ENCODE measurements around the gene LRRC41.
"Not testable (repeated sequence)": the region's sequence is repeated elsewhere in the genome, so short reads cannot be mapped to it uniquely, and the experiment has no call there.

The LRRC41 gene

GRCh38 chr1:46325285-46326076, 22.1 kb upstream of the LRRC41 start:
- DNase-seq: not testable (repeated sequence)

- DNase-seq: not testable (repeated sequence)
Measured at GRCh38 chr1:46322191-46322590, 18.8 kb upstream of the LRRC41 start.

DNA sequence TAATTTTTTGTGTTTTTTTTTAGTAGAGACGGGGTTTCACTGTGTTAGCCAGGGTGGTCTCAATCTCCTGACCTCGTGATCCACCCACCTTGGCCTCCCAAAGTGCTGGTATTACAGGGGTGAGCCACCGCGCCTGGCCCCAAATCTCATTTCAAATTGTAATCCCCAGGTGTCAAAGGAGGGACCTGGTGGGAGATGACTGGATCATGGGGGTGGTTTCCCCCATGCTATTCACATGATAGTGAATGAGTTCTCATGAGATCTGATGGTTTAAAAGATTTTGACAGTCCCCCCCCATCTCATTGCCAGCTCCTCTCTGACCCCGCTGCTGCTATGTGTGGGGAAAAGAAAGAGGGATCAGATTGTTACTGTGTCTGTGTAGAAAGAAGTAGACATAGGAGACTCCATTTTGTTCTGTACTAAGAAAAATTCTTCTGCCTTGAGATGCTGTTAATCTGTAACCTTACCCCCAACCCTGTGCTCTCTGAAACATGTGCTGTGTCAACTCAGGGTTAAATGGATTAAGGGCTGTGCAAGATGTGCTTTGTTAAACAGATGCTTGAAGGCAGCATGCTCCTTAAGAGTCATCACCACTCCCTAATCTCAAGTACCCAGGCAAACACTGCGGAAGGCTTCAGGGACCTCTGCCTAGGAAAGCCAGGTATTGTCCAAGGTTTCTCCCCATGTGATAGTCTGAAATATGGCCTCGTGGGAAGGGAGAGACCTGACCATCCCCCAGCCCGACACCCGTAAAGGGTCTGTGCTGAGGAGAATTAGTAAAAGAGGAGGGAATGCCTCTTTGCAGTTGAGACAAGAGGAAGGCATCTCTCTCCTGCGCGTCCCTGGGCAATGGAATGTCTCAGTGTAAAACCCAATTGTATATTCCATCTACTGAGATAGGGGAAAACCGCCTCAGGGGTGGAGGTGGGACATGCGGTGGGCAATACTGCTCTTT, 16.8 kb upstream of the LRRC41 start:
- not testable (repeated sequence) for DNase-seq

GRCh38 chr1:46319301-46319700, 15.9 kb upstream of the LRRC41 start:
- DNase-seq: not testable (repeated sequence)

DNA sequence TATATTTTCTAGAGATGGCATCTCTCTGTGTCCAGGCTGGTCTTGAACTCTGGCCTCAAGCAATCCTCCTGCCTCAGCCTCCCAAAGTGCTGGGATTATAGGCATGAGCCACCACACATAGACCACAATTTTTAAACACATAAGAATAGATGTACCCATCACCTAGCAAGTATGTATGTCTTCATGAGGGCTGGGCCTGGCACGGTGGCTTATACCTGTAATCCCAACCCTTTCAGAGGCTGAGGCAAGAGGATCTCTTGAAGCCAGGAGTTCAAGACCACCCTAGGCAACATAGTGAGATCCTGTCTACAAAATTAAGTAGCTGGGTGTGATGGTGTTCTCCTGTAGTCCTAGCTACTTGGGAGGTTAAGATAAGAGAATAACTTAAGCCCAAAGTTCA, 13.9 kb upstream of the LRRC41 start:
- no peak for DNase-seq

GRCh38 chr1:46315669-46316403, 12.4 kb upstream of the LRRC41 start:
- no peak for DNase-seq

GRCh38 chr1:46310321-46310720, 6.9 kb upstream of the LRRC41 start:
- DNase-seq: no peak

GRCh38 chr1:46309401-46310159, 6.2 kb upstream of the LRRC41 start:
- DNase-seq: no peak

- DNase-seq: no peak
Measured at GRCh38 chr1:46306159-46306530, 2.7 kb upstream of the LRRC41 start.

DNA sequence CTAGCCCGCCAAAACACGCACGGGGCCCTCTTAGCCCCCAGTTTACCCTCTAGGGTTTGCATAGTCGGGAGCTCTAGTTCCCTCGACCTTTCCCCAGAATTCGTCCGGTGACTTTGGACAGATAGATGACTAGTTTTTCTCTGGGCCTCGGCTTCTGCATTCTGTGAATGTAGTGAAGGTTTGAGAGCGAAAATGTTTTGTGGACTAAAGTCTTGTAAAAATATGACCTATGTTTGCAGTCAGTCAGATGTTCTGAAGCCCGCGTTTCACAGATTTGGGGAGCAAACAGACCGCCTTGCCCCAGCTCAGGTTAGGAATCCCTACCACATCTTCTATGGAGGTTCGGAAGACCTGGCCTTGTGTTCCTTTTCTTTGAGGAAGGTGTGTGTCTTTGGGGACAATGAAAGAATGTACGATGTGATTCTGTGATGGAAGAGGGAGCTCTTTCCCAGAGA, 483 bp upstream of the LRRC41 start:
- DNase-seq: no peak

GRCh38 chr1:46302641-46303037, 777 bp downstream of the LRRC41 start:
- peak; percentile 38 for DNase-seq

- DNase-seq: peak; percentile 55
Measured at GRCh38 chr1:46301808-46302640, 1.4 kb downstream of the LRRC41 start.

- no peak for DNase-seq
Measured at GRCh38 chr1:46301406-46301807, 2.0 kb downstream of the LRRC41 start.

GRCh38 chr1:46300673-46301405, 2.6 kb downstream of the LRRC41 start:
- DNase-seq: no peak

- DNase-seq: no peak
Measured at GRCh38 chr1:46298387-46298786, 5.0 kb downstream of the LRRC41 start.

- no peak for DNase-seq
Measured at GRCh38 chr1:46295306-46295705, 8.1 kb downstream of the LRRC41 start.

GRCh38 chr1:46289976-46290375, 13.4 kb downstream of the LRRC41 start:
- DNase-seq: no peak

DNA sequence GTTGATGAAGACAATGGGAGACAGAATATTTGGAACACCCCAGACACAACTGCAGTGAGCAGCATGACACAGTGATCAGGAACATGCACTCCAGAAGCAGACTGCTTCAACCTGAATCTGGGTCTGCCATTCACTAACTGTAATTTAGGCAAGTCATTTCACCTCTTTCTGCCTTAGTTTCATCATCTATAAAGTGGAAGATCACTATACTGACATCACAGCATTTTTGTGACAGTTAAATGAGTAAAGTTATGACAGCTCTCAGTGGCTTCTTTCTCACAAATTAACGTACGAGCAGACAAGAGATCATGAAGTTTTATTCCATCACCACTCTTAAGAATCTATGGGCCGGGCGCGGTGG, 14.3 kb downstream of the LRRC41 start:
- no peak for DNase-seq

GRCh38 chr1:46288485-46289133, 14.8 kb downstream of the LRRC41 start:
- DNase-seq: no peak
